BE2C (cell line): ENCODE data around the gene SOD3.

Experiments used
- DNase-seq: peaks from one replicate; pipeline ENCODE4 v3.0.0-alpha.2; 2020
- H3K27me3 ChIP-seq: fragments of 250-450 bp; sonication (Bioruptor Pico); 2 replicates; pipeline ENCODE4 v1.5.1; 2020; ENCODE audit warnings: mild to moderate bottlenecking
- H3K36me3 ChIP-seq: fragments of 250-450 bp; sonication (Bioruptor Pico); 2 replicates; pipeline ENCODE4 v1.5.1; 2020; ENCODE audit warnings: mild to moderate bottlenecking
- H3K4me1 ChIP-seq: fragments of 250-450 bp; sonication (Bioruptor Pico); 2 replicates; pipeline ENCODE4 v1.5.1; 2020
- H3K4me3 ChIP-seq: 2 replicates; pipeline ENCODE4 v1.5.1; 2011; ENCODE audit warnings: low read depth, low read length
- H3K9me3 ChIP-seq: fragments of 250-450 bp; sonication (Bioruptor Pico); 2 replicates; pipeline ENCODE4 v1.5.1; 2020
- CTCF ChIP-seq: IDR thresholded peaks from 2 replicates; pipeline ENCODE4 v1.5.1; 2012; ENCODE audit warnings: mild to moderate bottlenecking, low read depth, low read length

The SOD3 gene

GRCh38 chr4:24845132-24845531, 49.8 kb downstream of the SOD3 start:
- H3K4me3 ChIP-seq, result no peak overlapping the region
- H3K36me3 ChIP-seq, result no peaks in the 10 kb centered on the region
- no peak for TF ChIP-seq CTCF
- no peak for DNase-seq
- H3K27me3 ChIP-seq, result no peaks in the 10 kb centered on the region
- no peaks in the 10 kb centered on the region for H3K9me3 ChIP-seq
- H3K4me1 ChIP-seq, result no peaks in the 10 kb centered on the region

DNA sequence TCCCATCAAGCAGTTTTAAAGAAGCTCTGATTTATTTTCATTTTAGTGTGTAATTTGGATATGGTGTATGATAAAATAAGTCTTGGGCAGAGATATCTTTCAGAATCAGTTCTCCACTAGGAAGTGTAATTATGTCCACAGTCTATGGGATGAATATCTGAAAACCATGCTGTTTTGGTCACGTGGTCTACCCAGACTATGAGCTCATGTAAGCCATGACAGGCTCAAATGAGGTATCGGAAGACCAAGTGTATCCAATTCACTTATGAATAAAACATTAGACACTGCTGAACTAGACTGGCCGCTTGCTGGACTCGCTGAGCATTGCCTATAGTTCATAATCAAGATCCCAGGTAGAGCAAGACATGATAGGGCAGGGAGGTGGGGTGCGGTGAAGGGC, 50.5 kb downstream of the SOD3 start:
- Histone ChIP-seq H3K4me1 (no peaks in the 10 kb centered on the region), H3K27me3 (no peaks in the 10 kb centered on the region), H3K4me3 (no peak overlapping the region), H3K9me3 (no peaks in the 10 kb centered on the region), H3K36me3 (no peaks in the 10 kb centered on the region)
- no peak for DNase-seq
- TF ChIP-seq CTCF, result no peak

GRCh38 chr4:24846716-24847115, 51.3 kb downstream of the SOD3 start:
- H3K9me3 ChIP-seq, result no peaks in the 10 kb centered on the region
- H3K36me3 ChIP-seq, result no peaks in the 10 kb centered on the region
- DNase-seq, result no peak
- H3K4me3 ChIP-seq, result no peak overlapping the region
- H3K4me1 ChIP-seq, result no peaks in the 10 kb centered on the region
- TF ChIP-seq CTCF, result no peak
- no peaks in the 10 kb centered on the region for H3K27me3 ChIP-seq

GRCh38 chr4:24849351-24849750, 54.0 kb downstream of the SOD3 start:
- H3K27me3 ChIP-seq, result no peaks in the 10 kb centered on the region
- no peak for DNase-seq
- no peaks in the 10 kb centered on the region for H3K9me3 ChIP-seq
- no peaks in the 10 kb centered on the region for H3K4me1 ChIP-seq
- H3K36me3 ChIP-seq, result no peaks in the 10 kb centered on the region
- TF ChIP-seq CTCF, result no peak
- H3K4me3 ChIP-seq, result no peak overlapping the region

DNA sequence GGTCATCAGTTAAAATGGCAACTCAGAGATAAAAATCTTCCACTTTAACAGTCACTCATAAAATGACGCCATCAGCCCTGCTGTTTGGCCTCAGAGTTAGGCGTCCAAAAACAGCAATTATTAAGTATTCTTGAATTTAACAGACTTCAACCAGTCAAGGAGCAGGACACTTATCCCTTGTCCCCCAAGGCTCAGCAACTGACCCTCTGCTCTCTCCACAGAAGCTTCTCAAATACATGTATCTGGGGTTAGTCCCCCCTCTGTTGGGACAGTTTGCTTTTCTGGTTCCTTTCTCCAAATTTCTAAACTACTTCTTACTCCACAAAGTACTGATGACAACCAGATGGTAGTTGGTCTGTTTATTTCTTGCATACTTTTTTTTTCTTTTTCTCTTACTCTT, 54.4 kb downstream of the SOD3 start:
- no peak for DNase-seq
- no peaks in the 10 kb centered on the region for H3K27me3 ChIP-seq
- H3K36me3 ChIP-seq, result no peaks in the 10 kb centered on the region
- H3K4me1 ChIP-seq, result no peaks in the 10 kb centered on the region
- H3K4me3 ChIP-seq, result no peak overlapping the region
- no peaks in the 10 kb centered on the region for H3K9me3 ChIP-seq
- no peak for TF ChIP-seq CTCF
